HL-60 (cell line): Measurements from ENCODE around the gene STK33.

Experiments
- CTCF ChIP-seq: IDR thresholded peaks from one replicate; pipeline ENCODE4 v1.5.1; 2011; ENCODE audit warnings: low read length, control low read depth, inconsistent platforms; ENCODE audit not compliant: insufficient read depth
- GABPA ChIP-seq: IDR thresholded peaks from 2 replicates; pipeline ENCODE4 v1.6.1; 2012; ENCODE audit warnings: low read depth
- POLR2AphosphoS5 ChIP-seq: IDR thresholded peaks from 2 replicates; pipeline ENCODE4 v1.6.1; 2012; ENCODE audit warnings: low read depth
- REST ChIP-seq: IDR thresholded peaks from 2 replicates; pipeline ENCODE4 v1.6.1; 2012; ENCODE audit warnings: low read depth; ENCODE audit not compliant: insufficient replicate concordance
- SPI1 ChIP-seq: IDR thresholded peaks from 2 replicates; pipeline ENCODE4 v1.6.1; 2012; ENCODE audit warnings: low read depth, mild to moderate bottlenecking, borderline replicate concordance

- TF ChIP-seq CTCF (no peak), POLR2AphosphoS5 (no peak), REST (no peak), SPI1 (peak; percentile 82), GABPA (no peak)
Observed at GRCh38 chr11:8586805-8587204, 7.2 kb downstream of the STK33 start.
